PC-3 (cell line): Measurements from ENCODE around the gene BPIFB2. TPM values are rescaled to one million over a fixed set of nuclear protein-coding genes. Genes with fewer than 3 reads are reported as not detected.

Experiments
- ATAC-seq: fragments of 200-7000 bp; cut with Tn5 transposase; 2 replicates; pipeline ENCODE4 v1.9.1; 2020; ENCODE audit warnings: mild to moderate bottlenecking, moderate library complexity
- BruUV-seq: library from RNA; stranded (reverse); fragments of 400-500 nt; replicated peaks from 2 replicates; lab custom pipeline; 2021; lab: Mats Ljungman, UMichigan
- CTCF ChIA-PET: fragments of 300-600 bp; sonication (Branson Sonifier 250); formaldehyde crosslinking; loops from one replicate; lab custom pipeline; 2022; ENCODE audit warnings: antibody characterized with exemption; lab: Charles Lee
- POLR2A ChIA-PET: fragments of 300-600 bp; sonication (Branson Sonifier 250); formaldehyde crosslinking; loops from one replicate; lab custom pipeline; 2022; ENCODE audit warnings: antibody characterized with exemption; ENCODE audit not compliant: unreplicated experiment; lab: Charles Lee
- DNase-seq: peaks from one replicate; pipeline ENCODE4 v3.0.0-alpha.2; 2015
- H2AFZ ChIP-seq: fragments of 300-600 bp; sonication (generic); 2 replicates; pipeline ENCODE4 v1.6.0; 2016; ENCODE audit warnings: antibody characterized with exemption, low read length
- H3F3A ChIP-seq: fragments of 300-600 bp; sonication (generic); one replicate; pipeline ENCODE4 v1.6.0; 2017; ENCODE audit warnings: antibody characterized with exemption, low read length, control low read depth, mild to moderate bottlenecking; ENCODE audit not compliant: unreplicated experiment
- H3K27ac ChIP-seq: fragments of 300-600 bp; sonication (generic); 2 replicates; pipeline ENCODE4 v1.5.1; 2016; ENCODE audit warnings: mild to moderate bottlenecking, low read length
- H3K27me3 ChIP-seq: fragments of 300-600 bp; sonication (generic); 2 replicates; pipeline ENCODE4 v1.6.1; 2016; ENCODE audit warnings: low read length, mixed read lengths
- H3K36me3 ChIP-seq: fragments of 300-600 bp; sonication (generic); 2 replicates; pipeline ENCODE4 v1.6.1; 2016; ENCODE audit warnings: low read depth, mixed run types, low read length, mixed read lengths
- H3K4me1 ChIP-seq: fragments of 300-600 bp; sonication (generic); 2 replicates; pipeline ENCODE4 v1.5.1; 2016; ENCODE audit warnings: low read length; ENCODE audit not compliant: insufficient read depth
- H3K4me2 ChIP-seq: fragments of 300-600 bp; sonication (generic); 2 replicates; pipeline ENCODE4 v1.6.0; 2016; ENCODE audit warnings: low read length
- H3K4me3 ChIP-seq: fragments of 300-600 bp; sonication (generic); 2 replicates; pipeline ENCODE4 v1.5.1; 2016; ENCODE audit warnings: mild to moderate bottlenecking, low read length, mixed read lengths
- H3K79me2 ChIP-seq: fragments of 300-600 bp; sonication (generic); 2 replicates; pipeline ENCODE4 v1.6.1; 2017; ENCODE audit warnings: low read length, mixed read lengths
- H3K9ac ChIP-seq: fragments of 300-600 bp; sonication (generic); 2 replicates; pipeline ENCODE4 v1.6.0; 2016; ENCODE audit warnings: mild to moderate bottlenecking, low read length
- H3K9me2 ChIP-seq: fragments of 300-600 bp; sonication (generic); replicated peaks from 2 replicates; pipeline ENCODE4 v1.6.1; 2016; ENCODE audit warnings: mixed run types, low read length, mixed read lengths
- H3K9me3 ChIP-seq: fragments of 300-600 bp; sonication (generic); 2 replicates; pipeline ENCODE4 v1.6.1; 2016; ENCODE audit warnings: low read length, mixed read lengths
- H4K20me1 ChIP-seq: fragments of 300-600 bp; sonication (generic); 2 replicates; pipeline ENCODE4 v1.6.1; 2016; ENCODE audit warnings: low read length, mixed read lengths
- CTCF ChIP-seq: fragments of 300-600 bp; sonication (generic); conservative IDR thresholded peaks from 2 replicates; pipeline ENCODE4 v1.5.1; 2017; ENCODE audit warnings: antibody characterized with exemption, low read depth, mild to moderate bottlenecking, low read length
- EZH2 ChIP-seq: fragments of 300-600 bp; sonication (generic); IDR thresholded peaks from one replicate; pipeline ENCODE4 v1.6.1; 2017; ENCODE audit warnings: antibody characterized with exemption, mild to moderate bottlenecking, low read length; ENCODE audit not compliant: unreplicated experiment
- EZH2phosphoT487 ChIP-seq: fragments of 300-600 bp; sonication (generic); IDR thresholded peaks from 2 replicates; pipeline ENCODE4 v1.6.1; 2018; ENCODE audit warnings: mild to moderate bottlenecking, antibody characterized with exemption, low read length, borderline replicate concordance
- intact Hi-C: fragments of 100-400 bp; cut with micrococcal nuclease; formaldehyde crosslinking; loops from 2 replicates; pipeline ENCODE4 v1.9.0; 2023
- total RNA-seq: library from RNA; depleted of rRNA; stranded (reverse); fragments of >200 nt; gene quantifications from 2 replicates; pipeline ENCODE4 v1.2.3, GENCODE V29; 2014

Gene BPIFB2
- total RNA-seq, 1 experiment from 2014 or later, result not detected

- no TSS peak for BruUV-seq
- CTCF ChIA-PET, result no interaction called here
- no peaks in the 10 kb centered on the region for H3K36me3 ChIP-seq
Measured at GRCh38 chr20:32980131-32980941, 27.2 kb upstream of the BPIFB2 start.

GRCh38 chr20:32980990-32981389, 26.5 kb upstream of the BPIFB2 start:
- H3K36me3 ChIP-seq, result no peaks in the 10 kb centered on the region
- ChIA-PET POLR2A (interaction anchor here (0.7 kb wide), 1 partner anchor 24 kb away, joined by 3 read pairs; no protein-coding TSS in a partner anchor), CTCF (no interaction called here)
- ATAC-seq, result no peak
- H4K20me1 ChIP-seq, result no peaks in the 10 kb centered on the region
- H3K79me2 ChIP-seq, result no peaks in the 10 kb centered on the region
- intact Hi-C loops, result no loop called here
- no peaks in the 10 kb centered on the region for H3K9me3 ChIP-seq
- H3K27me3 ChIP-seq, result peaks cover 48% of the 10 kb centered on the region
- no peaks in the 10 kb centered on the region for H3F3A ChIP-seq
- BruUV-seq, result no TSS peak
- no peak overlapping the region for H3K4me3 ChIP-seq
- H3K27ac ChIP-seq, result no peak overlapping the region
- no peak overlapping the region for H3K4me2 ChIP-seq
- no peak for DNase-seq
- no peak overlapping the region for H3K9ac ChIP-seq
- TF ChIP-seq EZH2phosphoT487 (no peak), CTCF (no peak), EZH2 (no peak)
- no peaks in the 10 kb centered on the region for H3K4me1 ChIP-seq
- no peaks in the 10 kb centered on the region for H3K9me2 ChIP-seq
- no peak overlapping the region for H2AFZ ChIP-seq

More at GRCh38 chr20:32980131-32980941, 27.2 kb upstream of the BPIFB2 start:
- TF ChIP-seq EZH2phosphoT487, result no peak
- no peak for TF ChIP-seq EZH2
- no peak for TF ChIP-seq CTCF
- no peak overlapping the region for H3K4me2 ChIP-seq
- no peak for ATAC-seq
- no peak overlapping the region for H2AFZ ChIP-seq
- no peaks in the 10 kb centered on the region for H3K9me2 ChIP-seq
- no peaks in the 10 kb centered on the region for H3F3A ChIP-seq
- no peak for DNase-seq
- no peak overlapping the region for H3K27ac ChIP-seq
- H3K79me2 ChIP-seq, result no peaks in the 10 kb centered on the region
- intact Hi-C loops, result no loop called here
- no peaks in the 10 kb centered on the region for H3K9me3 ChIP-seq
- H3K27me3 ChIP-seq, result peaks cover 52% of the 10 kb centered on the region
- H3K9ac ChIP-seq, result no peak overlapping the region
- POLR2A ChIA-PET, result interaction anchor here (0.7 kb wide), 1 partner anchor 24 kb away, joined by 3 read pairs; no protein-coding TSS in a partner anchor
- H3K4me3 ChIP-seq, result no peak overlapping the region
- H4K20me1 ChIP-seq, result no peaks in the 10 kb centered on the region
- no peaks in the 10 kb centered on the region for H3K4me1 ChIP-seq
